GM12892 (cell line): ENCODE data around the gene S1PR2.

Experiments
- POLR2A ChIP-seq: IDR thresholded peaks from 2 replicates; pipeline ENCODE4 v1.6.1; 2011; ENCODE audit warnings: low read depth, low read length, control low read depth
- POLR2AphosphoS5 ChIP-seq: IDR thresholded peaks from 2 replicates; pipeline ENCODE4 v1.6.1; 2011; ENCODE audit warnings: low read depth, low read length, control low read depth
- TAF1 ChIP-seq: IDR thresholded peaks from 2 replicates; pipeline ENCODE4 v1.6.1; 2011; ENCODE audit warnings: low read depth, mild to moderate bottlenecking, control low read depth, low read length, borderline replicate concordance

DNA sequence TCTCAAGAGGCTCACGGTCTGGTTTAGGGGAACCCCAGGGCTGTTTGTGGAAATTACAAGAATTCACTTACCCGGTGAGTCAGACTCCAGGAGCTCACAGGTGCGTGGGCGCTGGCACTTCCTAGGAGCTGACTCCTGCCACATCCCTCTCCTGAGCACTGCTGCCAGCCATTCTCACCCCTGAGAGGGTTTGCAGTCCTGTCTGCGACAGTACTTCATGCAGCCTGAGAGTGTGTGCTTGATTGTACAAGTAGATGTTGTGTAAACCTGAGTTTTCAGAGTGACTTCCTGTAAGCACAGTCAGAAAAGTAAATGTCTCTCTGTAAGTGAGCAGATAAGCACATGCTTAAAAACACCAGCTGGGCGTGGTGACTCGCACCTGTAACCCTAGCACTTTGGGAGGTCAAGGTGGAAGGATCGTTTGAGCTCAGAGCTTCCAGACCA is 29.0 kb upstream of the S1PR2 start:
- TF ChIP-seq POLR2A = peak; percentile 56
- peak; percentile 66; the same call in 1 of the 2 replicates for TF ChIP-seq POLR2AphosphoS5
- no peak for TF ChIP-seq TAF1
